Pulmonary artery endothelial cell (primary cell): ENCODE results near the gene ANKRD30BL. TPM values are rescaled to one million over a fixed set of nuclear protein-coding genes. Genes with fewer than 3 reads are reported as not detected.
"Not testable (repeated sequence)": the region's sequence is repeated elsewhere in the genome, so short reads cannot be mapped to it uniquely, and the experiment has no call there.

Experiments used
- DNase-seq: peaks from one replicate; pipeline ENCODE4 v3.0.0-alpha.2; 2011; ENCODE audit warnings: low read depth, low spot score
- total RNA-seq: library from RNA; depleted of rRNA; stranded (reverse); fragments of >200 nt; gene quantifications from 2 replicates; pipeline ENCODE4 v1.2.3, GENCODE V29; 2014

ANKRD30BL gene, protein sequence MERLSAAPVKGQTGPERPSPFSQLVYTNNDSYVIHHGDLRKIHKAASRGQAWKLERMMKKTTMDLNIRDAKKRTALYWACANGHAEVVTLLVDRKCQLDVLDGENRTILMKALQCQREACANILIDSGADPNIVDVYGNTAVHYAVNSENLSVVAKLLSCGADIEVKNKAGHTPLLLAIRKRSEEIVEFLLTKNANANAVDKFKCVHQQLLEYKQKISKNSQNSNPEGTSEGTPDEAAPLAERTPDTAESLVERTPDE
- not detected in 2 replicates for total RNA-seq

DNA sequence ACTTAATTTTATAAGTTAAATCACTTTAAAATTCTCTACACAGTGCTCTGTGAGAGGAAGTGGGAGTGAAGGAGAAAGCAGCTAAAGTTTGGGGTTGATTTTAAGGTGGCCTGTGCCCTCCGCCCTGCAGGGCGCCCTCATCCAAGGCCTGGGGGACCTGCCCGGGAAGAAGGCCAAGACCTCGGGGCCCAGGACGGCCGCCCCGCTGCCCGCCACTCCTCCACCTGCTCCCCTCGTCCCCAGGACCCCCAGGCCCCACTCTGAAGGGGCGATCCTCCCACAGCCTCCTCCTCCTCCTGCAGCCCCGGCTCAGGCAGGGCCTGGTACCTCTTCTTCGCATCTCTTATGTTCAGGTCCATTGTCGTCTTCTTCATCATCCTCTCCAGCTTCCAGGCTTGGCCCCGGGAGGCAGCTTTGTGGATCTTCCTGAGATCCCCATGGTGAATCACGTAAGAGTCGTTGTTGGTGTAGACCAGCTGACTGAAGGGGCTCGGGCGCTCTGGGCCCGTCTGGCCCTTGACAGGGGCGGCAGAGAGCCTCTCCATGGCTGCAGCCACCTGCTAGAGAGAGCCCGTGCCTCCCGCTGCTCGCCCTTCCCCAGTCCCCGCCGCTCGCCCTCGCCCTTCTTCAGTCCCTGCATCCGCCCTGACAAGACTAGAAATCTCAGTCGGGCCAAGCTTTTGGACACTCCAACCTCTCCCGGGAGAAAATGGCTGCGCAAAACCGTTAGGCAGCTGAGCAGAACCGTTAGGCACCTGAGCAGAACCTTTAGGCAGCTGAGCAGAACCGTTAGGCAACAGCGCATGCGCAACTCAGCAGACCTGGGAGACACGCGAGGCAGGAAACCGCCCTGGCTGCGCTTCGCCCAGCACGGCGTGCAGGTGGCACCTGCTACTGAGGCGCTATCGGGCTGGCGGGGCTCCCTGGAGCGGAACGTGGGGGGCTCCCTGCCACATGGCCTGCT, at the start of gene ANKRD30BL:
Gene ANKRD30BL (minus strand): TSS at position 792 of the 964 bp plus-strand sequence. CDS start 247 bp downstream, at position 545.
- DNase-seq: not testable (repeated sequence)

DNA sequence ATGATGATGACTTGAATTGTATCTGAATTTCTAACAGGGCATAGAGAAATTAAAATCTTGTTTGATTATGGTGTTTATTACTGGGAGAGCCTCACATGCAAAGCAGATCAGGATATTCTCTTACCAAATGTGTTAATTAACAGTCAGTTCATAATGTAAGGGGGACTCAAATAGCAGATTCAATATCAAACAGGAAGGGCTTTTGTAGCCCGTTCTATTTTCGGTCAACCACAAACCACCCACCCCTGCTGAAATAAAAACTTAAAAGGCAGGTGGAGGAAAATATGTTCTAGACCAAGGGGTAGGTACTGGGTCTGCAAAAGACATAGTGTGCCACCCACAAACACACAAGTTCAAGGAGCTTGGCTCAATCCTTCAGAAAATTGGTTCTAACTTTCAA, 41.1 kb upstream of the ANKRD30BL start:
- not testable (repeated sequence) for DNase-seq

DNA sequence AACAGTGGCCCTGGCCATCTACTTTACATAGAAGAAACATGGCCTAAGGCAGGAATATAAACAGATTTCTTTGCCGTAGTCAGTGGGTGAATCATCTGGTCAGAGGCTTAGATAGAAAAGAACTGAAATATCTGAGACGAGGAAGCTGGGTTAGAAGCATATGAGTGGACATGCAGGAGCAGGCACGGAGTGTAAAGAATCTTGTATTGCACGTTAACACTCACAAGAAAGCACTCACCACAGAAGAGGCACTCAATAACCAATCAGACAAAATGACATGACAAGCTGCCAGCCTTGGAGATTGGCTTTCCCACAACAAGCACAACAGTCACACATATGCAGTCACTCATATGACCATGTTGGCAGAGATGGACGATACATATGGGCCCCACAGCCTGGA, 31.1 kb upstream of the ANKRD30BL start:
- DNase-seq: not testable (repeated sequence)

DNA sequence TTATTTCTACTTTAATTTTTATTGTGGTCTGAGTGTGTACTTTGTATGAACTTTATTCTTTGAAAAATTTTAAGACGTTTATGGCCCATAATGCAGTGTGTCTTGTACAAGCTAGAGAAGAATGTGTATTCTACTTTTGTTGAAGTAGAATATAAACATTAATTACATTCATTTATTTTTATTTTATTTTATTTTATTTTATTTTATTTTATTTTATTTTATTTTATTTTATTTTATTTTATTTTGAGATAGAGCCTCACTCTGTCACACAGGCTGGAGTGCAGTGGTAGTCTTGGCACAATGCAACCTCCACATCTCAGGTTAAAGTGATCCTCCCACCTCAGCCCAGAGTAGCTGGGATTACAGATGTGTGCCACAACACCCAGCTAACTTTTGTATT, 5.3 kb upstream of the ANKRD30BL start:
- not testable (repeated sequence) for DNase-seq

DNA sequence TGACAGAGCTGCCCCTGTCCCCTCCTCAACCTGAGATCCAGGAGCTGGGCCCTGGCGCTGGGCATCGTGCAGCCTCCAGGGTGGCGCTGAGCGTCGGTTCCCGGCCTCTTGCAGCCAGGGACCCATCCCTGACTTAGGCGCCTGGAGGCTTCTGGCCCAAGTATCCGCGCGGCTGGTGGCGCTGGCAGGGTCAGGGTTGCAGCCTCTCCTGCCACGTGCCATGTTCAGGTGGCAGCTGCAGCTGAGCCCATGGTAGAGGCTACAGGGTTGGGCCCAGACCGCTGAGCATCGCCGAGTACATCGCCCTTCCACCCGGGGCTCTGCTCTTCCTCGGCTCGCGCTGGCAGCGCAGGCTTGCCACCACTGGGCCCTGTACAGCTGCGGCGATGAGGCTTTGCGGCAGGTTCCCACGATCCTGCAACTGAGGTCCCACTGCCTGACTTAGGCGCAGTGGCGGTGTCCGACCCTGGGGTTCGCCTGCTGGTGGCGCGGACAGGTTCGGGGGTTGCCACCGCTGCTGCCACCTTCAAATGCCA, 441 bp upstream of the ANKRD30BL start:
- DNase-seq: not testable (repeated sequence)

DNA sequence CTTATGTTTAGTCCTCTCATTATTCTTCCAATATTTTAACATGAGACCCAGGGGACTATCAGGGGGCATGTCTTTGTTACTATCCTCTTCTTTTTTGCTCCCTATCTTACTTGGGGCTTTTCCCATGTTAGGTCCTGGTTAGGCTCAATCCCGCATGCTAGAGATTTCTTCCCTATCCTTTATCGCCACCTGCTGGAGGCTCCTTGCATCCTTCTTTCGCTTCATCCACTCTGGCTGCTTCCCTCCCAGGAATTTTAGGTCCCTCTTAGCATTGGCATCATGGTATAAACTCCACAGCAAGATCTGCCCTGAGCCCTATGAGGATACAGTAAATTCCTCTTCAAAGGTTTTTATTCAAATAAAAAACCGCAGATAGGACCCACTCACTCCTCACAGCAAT, 15.0 kb downstream of the ANKRD30BL start:
- peak; percentile 13 for DNase-seq
